ENCODE data around the gene RTN1.

The RTN1 gene

GRCh38 chr14:59897757-59898383 is 27.3 kb upstream of the RTN1 start:
- Histone ChIP-seq H3K4me2 (ENCODE audit: low read length) (no peak overlapping the region), H3K27ac (no peak overlapping the region)

GRCh38 chr14:59895721-59896120 is 25.1 kb upstream of the RTN1 start:
- Histone ChIP-seq H3K79me2 (no peaks in the 10 kb centered on the region), H3K4me1 (no peaks in the 10 kb centered on the region), H3K36me3 (ENCODE audit: control insufficient read depth, insufficient read depth, low read length) (no peaks in the 10 kb centered on the region), H3K4me3 (ENCODE audit: low read depth, low read length) (no peak overlapping the region), H3K27ac (no peak overlapping the region), H2AFZ (no peak overlapping the region), H3K9ac (no peak overlapping the region), H3K9me3 (ENCODE audit: control insufficient read depth, low read length) (no peaks in the 10 kb centered on the region), H3K27me3 (ENCODE audit: control insufficient read depth, insufficient read depth, low read length) (no peaks in the 10 kb centered on the region), H3K4me2 (ENCODE audit: low read length) (no peak overlapping the region)
- TF ChIP-seq CTCF (IDR thresholded peaks at IDR 0.05) = no peak

More at GRCh38 chr14:59897757-59898383, 27.3 kb upstream of the RTN1 start:
- TF ChIP-seq CTCF (IDR thresholded peaks at IDR 0.05) = peak; percentile 81
- Histone ChIP-seq H3K4me1 (no peaks in the 10 kb centered on the region), H3K79me2 (no peaks in the 10 kb centered on the region), H3K9ac (no peak overlapping the region), H3K27me3 (ENCODE audit: control insufficient read depth, insufficient read depth, low read length) (no peaks in the 10 kb centered on the region), H3K4me3 (ENCODE audit: low read depth, low read length) (no peak overlapping the region), H3K36me3 (ENCODE audit: control insufficient read depth, insufficient read depth, low read length) (no peaks in the 10 kb centered on the region), H3K9me3 (ENCODE audit: control insufficient read depth, low read length) (no peaks in the 10 kb centered on the region), H2AFZ (no peak overlapping the region)

GRCh38 chr14:59890676-59891075 is 20.1 kb upstream of the RTN1 start:
- Histone ChIP-seq H3K27ac (no peak overlapping the region), H3K36me3 (ENCODE audit: control insufficient read depth, insufficient read depth, low read length) (no peaks in the 10 kb centered on the region), H3K79me2 (no peaks in the 10 kb centered on the region), H3K4me3 (ENCODE audit: low read depth, low read length) (no peak overlapping the region), H3K27me3 (ENCODE audit: control insufficient read depth, insufficient read depth, low read length) (no peaks in the 10 kb centered on the region), H3K4me1 (no peaks in the 10 kb centered on the region), H3K9me3 (ENCODE audit: control insufficient read depth, low read length) (no peaks in the 10 kb centered on the region), H3K4me2 (ENCODE audit: low read length) (no peak overlapping the region), H2AFZ (no peak overlapping the region), H3K9ac (no peak overlapping the region)
- TF ChIP-seq CTCF (IDR thresholded peaks at IDR 0.05) = no peak

GRCh38 chr14:59882957-59883356 is 12.4 kb upstream of the RTN1 start:
- H3K4me1 ChIP-seq = no peaks in the 10 kb centered on the region
- TF ChIP-seq CTCF (IDR thresholded peaks at IDR 0.05) = no peak
- no peak overlapping the region for H3K27ac ChIP-seq
- H3K4me2 ChIP-seq (ENCODE audit: low read length) = no peak overlapping the region
- H3K36me3 ChIP-seq (ENCODE audit: control insufficient read depth, insufficient read depth, low read length) = no peaks in the 10 kb centered on the region
- H3K27me3 ChIP-seq (ENCODE audit: control insufficient read depth, insufficient read depth, low read length) = no peaks in the 10 kb centered on the region
- H3K79me2 ChIP-seq = no peaks in the 10 kb centered on the region
- no peaks in the 10 kb centered on the region for H3K9me3 ChIP-seq (ENCODE audit: control insufficient read depth, low read length)
- no peak overlapping the region for H2AFZ ChIP-seq
- H3K4me3 ChIP-seq (ENCODE audit: low read depth, low read length) = no peak overlapping the region
- no peak overlapping the region for H3K9ac ChIP-seq

GRCh38 chr14:59871166-59871495 is 555 bp upstream of the RTN1 start:
- H3K4me1 ChIP-seq = no peaks in the 10 kb centered on the region
- peak overlapping the region; percentile 22 for H3K9ac ChIP-seq
- H2AFZ ChIP-seq = peak overlapping the region; percentile 96
- peak overlapping the region; percentile 73 for H3K4me3 ChIP-seq (ENCODE audit: low read depth, low read length)
- no peaks in the 10 kb centered on the region for H3K9me3 ChIP-seq (ENCODE audit: control insufficient read depth, low read length)
- peak overlapping the region; percentile 86 for H3K27ac ChIP-seq
- no peaks in the 10 kb centered on the region for H3K36me3 ChIP-seq (ENCODE audit: control insufficient read depth, insufficient read depth, low read length)
- no peak for TF ChIP-seq CTCF (IDR thresholded peaks at IDR 0.05)
- H3K4me2 ChIP-seq (ENCODE audit: low read length) = peak overlapping the region; percentile 93
- no peaks in the 10 kb centered on the region for H3K79me2 ChIP-seq
- H3K27me3 ChIP-seq (ENCODE audit: control insufficient read depth, insufficient read depth, low read length) = no peaks in the 10 kb centered on the region
